ENCODE measurements around the gene OBSL1.

DNA sequence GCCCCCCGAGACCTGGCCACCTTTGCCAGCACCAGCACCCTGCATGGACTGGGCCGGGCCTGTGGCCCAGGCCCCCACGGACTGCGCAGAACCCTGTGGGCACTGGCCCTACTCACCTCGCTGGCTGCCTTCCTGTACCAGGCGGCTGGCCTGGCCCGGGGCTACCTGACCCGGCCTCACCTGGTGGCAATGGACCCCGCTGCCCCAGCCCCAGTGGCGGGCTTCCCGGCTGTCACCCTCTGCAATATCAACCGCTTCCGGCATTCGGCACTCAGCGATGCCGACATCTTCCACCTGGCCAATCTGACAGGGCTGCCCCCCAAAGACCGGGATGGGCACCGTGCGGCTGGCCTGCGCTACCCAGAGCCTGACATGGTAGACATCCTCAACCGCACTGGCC lies 56.5 kb downstream of the OBSL1 start:
- TF ChIP-seq, protein P1, sequence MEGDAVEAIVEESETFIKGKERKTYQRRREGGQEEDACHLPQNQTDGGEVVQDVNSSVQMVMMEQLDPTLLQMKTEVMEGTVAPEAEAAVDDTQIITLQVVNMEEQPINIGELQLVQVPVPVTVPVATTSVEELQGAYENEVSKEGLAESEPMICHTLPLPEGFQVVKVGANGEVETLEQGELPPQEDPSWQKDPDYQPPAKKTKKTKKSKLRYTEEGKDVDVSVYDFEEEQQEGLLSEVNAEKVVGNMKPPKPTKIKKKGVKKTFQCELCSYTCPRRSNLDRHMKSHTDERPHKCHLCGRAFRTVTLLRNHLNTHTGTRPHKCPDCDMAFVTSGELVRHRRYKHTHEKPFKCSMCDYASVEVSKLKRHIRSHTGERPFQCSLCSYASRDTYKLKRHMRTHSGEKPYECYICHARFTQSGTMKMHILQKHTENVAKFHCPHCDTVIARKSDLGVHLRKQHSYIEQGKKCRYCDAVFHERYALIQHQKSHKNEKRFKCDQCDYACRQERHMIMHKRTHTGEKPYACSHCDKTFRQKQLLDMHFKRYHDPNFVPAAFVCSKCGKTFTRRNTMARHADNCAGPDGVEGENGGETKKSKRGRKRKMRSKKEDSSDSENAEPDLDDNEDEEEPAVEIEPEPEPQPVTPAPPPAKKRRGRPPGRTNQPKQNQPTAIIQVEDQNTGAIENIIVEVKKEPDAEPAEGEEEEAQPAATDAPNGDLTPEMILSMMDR (IDR thresholded peaks at IDR 0.05), result no peak
- TF ChIP-seq POLR2AphosphoS5 (IDR thresholded peaks at IDR 0.05), result no peak
